ENCODE data around the gene SSC5D. TPM values are rescaled to one million over a fixed set of nuclear protein-coding genes. Genes with fewer than 3 reads are reported as not detected.

The SSC5D gene
- total RNA-seq, 2 experiments from 2014 or later, result 0.50 to 2.7 TPM

GRCh38 chr19:55442372-55442961 lies 45.8 kb upstream of the SSC5D start:
- BruUV-seq (replicated peaks), result no TSS peak
- Histone ChIP-seq H3K27ac (ENCODE audit: low read depth, low read length, poor library complexity, severe bottlenecking) (no peak overlapping the region), H3K4me3 (ENCODE audit: low read depth, low read length, poor library complexity, severe bottlenecking) (no peak overlapping the region), H4K20me1 (ENCODE audit: insufficient read depth, low read length) (no peaks in the 10 kb centered on the region), H3K79me2 (ENCODE audit: insufficient read depth, low read depth, low read length) (no peaks in the 10 kb centered on the region), H3K36me3 (ENCODE audit: insufficient read depth, low read length) (no peaks in the 10 kb centered on the region), H2AFZ (ENCODE audit: low read length) (no peak overlapping the region), H3K4me2 (ENCODE audit: low read length) (no peak overlapping the region), H3K9me3 (ENCODE audit: low read length) (no peaks in the 10 kb centered on the region), H3K4me1 (ENCODE audit: insufficient read depth, low read length, poor library complexity, severe bottlenecking) (no peaks in the 10 kb centered on the region), H3K9me2 (ENCODE audit: insufficient read depth, low read length) (no peaks in the 10 kb centered on the region)
- DNase-seq (ENCODE audit: low spot score), result no peak
- no peak for TF ChIP-seq CTCF (conservative IDR thresholded peaks at IDR 0.05; ENCODE audit: low read length)
- TF ChIP-seq EZH2phosphoT487 (IDR thresholded peaks at IDR 0.05; ENCODE audit: borderline replicate concordance, low read depth, low read length), result no peak
- ChIA-PET POLR2A (no interaction called here), CTCF (ENCODE audit: unreplicated experiment) (no interaction called here)
- intact Hi-C loops (cut with micrococcal nuclease; ENCODE audit: unreplicated experiment), result no loop called here

DNA sequence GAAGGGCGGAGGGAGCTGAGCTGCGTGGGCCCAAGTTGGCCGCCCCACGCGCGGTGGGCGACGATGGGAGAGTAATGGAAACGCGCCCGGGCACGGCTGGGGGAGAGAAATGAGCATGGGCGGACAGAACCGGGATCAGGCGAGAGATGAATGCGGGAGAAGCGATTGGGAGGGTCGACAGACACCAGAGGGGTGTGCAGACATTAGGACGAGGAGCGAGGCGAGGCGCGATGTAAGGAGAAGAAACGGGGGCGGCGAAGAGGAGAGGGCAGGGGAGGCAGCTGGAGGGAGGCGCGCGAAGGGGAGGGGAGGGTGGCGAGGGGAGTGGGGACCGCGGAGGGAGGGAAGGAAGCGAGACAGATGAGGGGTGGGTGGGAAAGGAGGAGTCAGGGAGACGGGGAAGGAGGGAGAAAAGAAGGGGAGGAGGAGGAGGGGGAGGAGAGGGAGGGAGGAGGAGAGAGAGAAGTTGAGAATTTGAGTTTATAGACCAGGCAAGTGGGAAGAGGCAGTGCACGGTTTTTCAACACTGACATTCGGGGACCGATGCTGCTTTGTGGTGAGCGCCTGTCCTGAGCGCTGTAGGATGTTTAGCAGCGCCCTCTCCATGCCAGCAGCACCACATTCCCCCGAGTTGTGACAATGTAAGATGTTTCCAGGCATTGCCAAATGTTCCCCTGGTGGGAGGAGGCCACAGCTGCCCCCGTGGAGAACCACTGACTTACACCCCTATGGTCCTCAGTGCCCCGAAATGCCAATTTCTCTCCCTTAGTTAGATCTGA lies 45.0 kb upstream of the SSC5D start, which contains the start of gene SHISA7:
TSS of gene SHISA7 (minus strand) at position 256 of the 779 bp plus-strand sequence. CDS start 437 bp downstream, outside the sequence.
- CTCF ChIA-PET (ENCODE audit: unreplicated experiment), result no interaction called here
- no peaks in the 10 kb centered on the region for H3K4me1 ChIP-seq (ENCODE audit: insufficient read depth, low read length, poor library complexity, severe bottlenecking)
- intact Hi-C loops (cut with micrococcal nuclease; ENCODE audit: unreplicated experiment), result no loop called here
- H2AFZ ChIP-seq (ENCODE audit: low read length), result no peak within 1 kb of the TSS
- POLR2A ChIA-PET, result no interaction called here
- DNase-seq (ENCODE audit: low spot score), result no peak
- no peak within 1 kb of the TSS for H3K4me2 ChIP-seq (ENCODE audit: low read length)
- H4K20me1 ChIP-seq (ENCODE audit: insufficient read depth, low read length), result no peaks in the 10 kb centered on the region
- no peak for TF ChIP-seq CTCF (conservative IDR thresholded peaks at IDR 0.05; ENCODE audit: low read length)
- no peak within 1 kb of the TSS for H3K4me3 ChIP-seq (ENCODE audit: low read depth, low read length, poor library complexity, severe bottlenecking)
- BruUV-seq (replicated peaks), result no TSS peak
- no peaks in the 10 kb centered on the region for H3K9me3 ChIP-seq (ENCODE audit: low read length)
- H3K79me2 ChIP-seq (ENCODE audit: insufficient read depth, low read depth, low read length), result no peaks in the 10 kb centered on the region
- no peak within 1 kb of the TSS for H3K27ac ChIP-seq (ENCODE audit: low read depth, low read length, poor library complexity, severe bottlenecking)
- H3K36me3 ChIP-seq (ENCODE audit: insufficient read depth, low read length), result no peaks in the 10 kb centered on the region
- no peaks in the 10 kb centered on the region for H3K9me2 ChIP-seq (ENCODE audit: insufficient read depth, low read length)

- H3K9me2 ChIP-seq (ENCODE audit: insufficient read depth, low read length), result no peaks in the 10 kb centered on the region
- TF ChIP-seq CTCF (conservative IDR thresholded peaks at IDR 0.05; ENCODE audit: low read length) (no peak), EZH2phosphoT487 (IDR thresholded peaks at IDR 0.05; ENCODE audit: borderline replicate concordance, low read depth, low read length) (no peak)
- H2AFZ ChIP-seq (ENCODE audit: low read length), result no peak overlapping the region
- intact Hi-C loops (cut with micrococcal nuclease; ENCODE audit: unreplicated experiment), result no loop called here
- H3K4me1 ChIP-seq (ENCODE audit: insufficient read depth, low read length, poor library complexity, severe bottlenecking), result no peaks in the 10 kb centered on the region
- H3K4me2 ChIP-seq (ENCODE audit: low read length), result no peak overlapping the region
- H3K79me2 ChIP-seq (ENCODE audit: insufficient read depth, low read depth, low read length), result no peaks in the 10 kb centered on the region
- H3K27ac ChIP-seq (ENCODE audit: low read depth, low read length, poor library complexity, severe bottlenecking), result no peak overlapping the region
- no peak overlapping the region for H3K4me3 ChIP-seq (ENCODE audit: low read depth, low read length, poor library complexity, severe bottlenecking)
- no peaks in the 10 kb centered on the region for H4K20me1 ChIP-seq (ENCODE audit: insufficient read depth, low read length)
- ChIA-PET CTCF (ENCODE audit: unreplicated experiment) (no interaction called here), POLR2A (no interaction called here)
- no peak for DNase-seq (ENCODE audit: low spot score)
- no TSS peak for BruUV-seq (replicated peaks)
- no peaks in the 10 kb centered on the region for H3K36me3 ChIP-seq (ENCODE audit: insufficient read depth, low read length)
- no peaks in the 10 kb centered on the region for H3K9me3 ChIP-seq (ENCODE audit: low read length)
Measured at GRCh38 chr19:55443824-55444480, 44.3 kb upstream of the SSC5D start.

All from OCI-LY7 (cell line).